NOMO-1 (cell line): ENCODE data around the gene SMIM15.
"Not testable (repeated sequence)": the region's sequence is repeated elsewhere in the genome, so short reads cannot be mapped to it uniquely, and the experiment has no call there.

Source experiments
- DNase-seq, 2 experiments: peaks; one replicate each; lab custom pipeline; 2025; ENCODE audit not compliant: unreplicated experiment in 2 of 2; lab: John Stamatoyannopoulos, UW

The SMIM15 gene

DNA sequence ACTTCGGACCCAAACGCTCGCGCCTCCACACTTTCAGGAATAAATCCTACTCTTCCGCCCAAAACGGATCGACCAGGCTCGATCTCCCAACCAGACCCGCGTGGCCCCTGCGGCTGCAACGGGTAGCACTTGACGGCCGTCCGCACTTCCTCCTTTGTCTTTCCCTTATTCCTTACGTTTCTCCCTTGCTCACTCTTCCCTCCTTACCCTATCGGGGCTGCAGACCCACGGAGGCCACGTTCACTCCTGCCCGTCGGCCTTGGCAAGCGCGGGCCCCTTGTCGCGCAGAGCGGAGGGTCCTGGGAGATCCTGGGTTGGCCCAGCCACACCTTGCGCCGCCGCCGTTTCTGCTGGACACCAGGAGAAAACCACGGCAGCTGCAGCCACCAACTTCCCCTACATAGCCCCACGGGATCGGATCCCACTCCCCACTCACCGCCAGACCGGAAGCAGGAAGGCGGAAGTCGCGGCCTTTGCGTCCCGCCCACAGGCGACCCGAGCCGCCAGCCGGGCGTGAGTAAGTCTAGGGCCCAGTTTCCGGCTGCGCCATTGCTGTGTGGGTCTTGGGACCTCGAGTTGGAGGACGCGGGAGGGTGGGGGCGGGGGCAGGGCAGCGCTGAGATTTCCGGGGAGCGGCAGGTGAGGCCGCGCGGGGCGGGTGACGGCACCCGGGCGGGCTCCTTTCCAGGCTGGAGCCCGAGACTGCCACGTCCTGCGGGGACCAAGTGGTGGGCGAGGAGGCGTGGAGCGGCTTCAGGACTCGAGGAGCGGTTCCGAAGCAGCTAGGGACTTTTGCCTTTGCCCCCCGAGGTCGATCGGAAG lies at the start of gene SMIM15:
Gene SMIM15 (minus strand): TSS at position 459 of the 822 bp plus-strand sequence. CDS start 2,297 bp downstream, outside the sequence.
- DNase-seq, result peak; percentile 87

DNA sequence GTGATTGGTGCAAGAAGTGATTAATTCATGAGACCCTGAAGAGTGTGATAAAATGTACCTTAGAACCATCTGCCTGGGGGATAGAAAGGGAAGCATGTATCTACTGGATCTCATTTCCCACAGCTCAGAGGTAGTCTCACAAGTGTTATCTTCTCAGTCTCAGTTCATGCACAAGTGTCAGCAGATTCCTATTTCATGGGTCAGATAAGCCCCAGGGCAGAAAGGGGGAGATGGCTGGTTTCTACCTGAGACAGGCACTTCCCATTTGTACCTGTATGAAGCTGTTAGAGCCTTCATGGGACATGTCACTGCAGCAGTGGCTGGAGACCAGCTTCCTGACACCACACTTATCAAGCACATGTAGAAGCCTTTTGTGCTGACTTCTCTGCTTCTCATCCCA lies 45.6 kb upstream of the SMIM15 start:
- no peak for DNase-seq

DNA sequence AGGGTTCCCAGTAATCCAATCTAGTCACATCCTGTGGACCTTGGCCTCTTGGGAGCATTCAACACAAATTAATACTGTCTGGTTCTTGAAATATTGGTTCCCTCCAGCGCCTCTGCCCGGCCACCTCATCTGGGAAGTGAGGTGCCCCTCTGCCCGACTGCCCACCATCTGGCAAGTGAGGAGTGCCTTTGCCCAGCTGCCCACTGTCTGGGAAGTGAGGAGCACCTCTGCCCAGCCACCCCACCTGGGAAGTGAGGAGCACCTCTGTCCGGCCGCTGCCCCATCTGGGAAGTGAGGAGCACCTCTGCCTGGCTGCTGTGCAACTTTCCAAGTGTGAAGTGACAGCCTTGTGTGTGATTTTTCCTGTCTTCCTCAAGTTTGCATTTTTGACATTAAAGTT lies 42.7 kb upstream of the SMIM15 start:
- no peak for DNase-seq

GRCh38 chr5:61202213-61202612 lies 39.9 kb upstream of the SMIM15 start:
- DNase-seq, result no peak

GRCh38 chr5:61200582-61201155 lies 38.4 kb upstream of the SMIM15 start:
- DNase-seq, result no peak

DNA sequence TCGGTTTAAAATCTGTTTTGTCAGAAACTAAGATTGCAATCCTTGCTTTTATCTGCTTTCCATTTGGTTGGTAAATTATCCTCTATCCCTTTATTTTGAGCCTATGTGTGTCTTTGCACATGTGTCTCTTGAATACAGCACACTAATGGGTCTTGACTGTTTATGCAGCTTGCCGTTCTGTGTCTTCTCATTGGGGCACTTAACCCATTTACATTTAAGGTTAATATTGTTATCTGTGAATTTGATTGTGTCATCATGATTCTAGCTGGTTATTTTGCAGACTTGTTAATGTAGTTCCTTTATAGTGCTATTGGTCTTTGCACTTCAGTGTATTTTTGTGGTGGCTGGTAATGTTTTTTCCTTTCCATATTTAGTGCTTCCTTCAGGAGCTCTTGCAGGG lies 36.3 kb upstream of the SMIM15 start:
- DNase-seq, result no peak

GRCh38 chr5:61187826-61188225 lies 25.6 kb upstream of the SMIM15 start:
- not testable (repeated sequence) for DNase-seq

DNA sequence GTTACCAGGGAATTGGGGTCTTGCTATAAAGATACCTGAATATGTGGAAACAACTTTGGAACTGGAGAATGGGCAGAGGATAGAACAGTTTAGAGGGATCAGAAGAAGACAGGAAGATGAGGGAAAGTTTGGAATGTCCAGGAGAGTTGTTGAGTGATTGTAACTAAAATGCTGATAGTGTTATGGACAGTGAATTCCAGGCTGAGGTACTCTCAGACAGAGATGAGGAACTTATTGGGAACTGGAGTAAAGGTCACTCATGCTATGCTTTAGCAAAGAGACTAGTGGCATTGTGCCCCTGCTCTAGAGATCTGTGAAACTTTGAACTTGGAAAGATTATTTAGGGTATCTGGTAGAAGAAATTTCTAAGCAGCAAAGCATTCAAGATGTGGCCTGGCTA lies 25.1 kb upstream of the SMIM15 start:
- DNase-seq, result not testable (repeated sequence)

DNA sequence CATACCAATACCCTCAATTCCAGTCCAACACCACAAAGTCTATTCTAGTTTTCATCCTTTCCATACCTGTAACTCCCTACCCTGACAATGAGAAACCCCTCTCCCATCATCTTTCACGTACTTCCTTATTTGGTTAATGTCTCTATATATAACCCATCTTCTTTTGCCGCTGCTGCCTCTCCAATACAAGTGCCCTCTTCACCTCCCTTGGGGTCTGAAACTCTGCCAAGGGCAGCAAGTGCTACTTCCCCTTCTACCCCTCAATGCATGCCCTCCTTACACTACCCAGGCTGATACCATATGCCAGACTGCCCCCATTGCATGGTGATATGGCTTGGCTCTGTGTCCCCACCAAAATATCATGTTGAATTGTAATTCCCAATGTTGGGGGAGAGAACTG lies 24.4 kb upstream of the SMIM15 start:
- DNase-seq, result no peak

DNA sequence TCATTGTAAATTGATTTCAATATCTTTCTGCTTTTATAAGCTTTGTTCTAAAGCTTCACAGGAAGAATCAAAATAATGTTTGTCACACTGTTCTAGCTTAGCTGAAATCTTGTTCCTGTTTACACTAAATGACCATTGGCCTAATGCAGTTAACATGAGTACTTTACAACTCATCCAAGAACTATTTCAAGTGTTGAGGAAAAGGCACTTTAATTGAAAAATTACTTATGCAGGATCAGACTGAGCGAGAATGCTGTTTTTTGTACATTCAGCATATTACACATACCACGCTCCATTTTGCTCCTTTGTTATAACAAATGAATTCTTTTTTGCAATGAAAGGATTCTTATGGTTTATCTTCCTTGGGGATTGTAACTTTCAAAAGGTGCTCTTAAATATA lies 22.4 kb upstream of the SMIM15 start:
- no peak for DNase-seq

DNA sequence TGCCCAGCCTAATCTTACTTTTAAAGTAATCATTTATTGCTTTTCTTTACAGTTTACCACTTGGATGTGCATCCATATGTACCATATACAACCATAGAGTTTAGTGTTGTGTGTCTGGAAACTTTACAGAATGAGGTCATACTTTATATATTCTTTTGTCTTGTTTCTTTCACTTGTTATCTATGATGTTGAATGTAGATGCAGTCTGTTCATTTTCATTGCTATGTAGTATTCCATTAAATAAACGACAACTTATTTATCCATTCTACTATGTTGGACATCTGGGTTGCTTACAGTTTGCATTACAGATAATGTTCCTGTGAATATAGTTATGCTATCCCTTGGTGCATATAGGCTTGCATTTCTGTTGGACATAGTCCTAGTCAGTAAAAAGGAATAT lies 21.3 kb upstream of the SMIM15 start:
- DNase-seq, result no peak

DNA sequence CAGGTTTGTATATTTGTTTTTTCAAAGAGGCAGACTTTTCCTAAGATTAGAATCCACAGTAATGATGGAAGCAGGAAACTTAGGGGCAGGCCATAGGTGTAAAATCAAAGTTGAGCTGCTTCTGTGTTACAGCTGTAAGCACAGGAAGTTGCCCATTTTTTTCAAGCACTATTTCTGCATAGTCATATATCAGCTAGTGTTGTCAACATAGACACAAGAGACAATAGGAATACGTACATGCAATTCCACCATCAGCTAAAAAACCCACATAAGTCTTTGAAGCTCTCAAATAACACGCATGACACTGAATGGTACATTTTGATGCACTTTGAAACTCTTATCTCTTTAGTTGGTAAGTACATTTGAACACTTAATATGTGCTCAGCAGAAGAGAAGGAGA lies 20.2 kb upstream of the SMIM15 start:
- peak in 1 of 2 experiments; percentile 19 for DNase-seq

GRCh38 chr5:61180886-61181285 lies 18.6 kb upstream of the SMIM15 start:
- DNase-seq, result no peak

DNA sequence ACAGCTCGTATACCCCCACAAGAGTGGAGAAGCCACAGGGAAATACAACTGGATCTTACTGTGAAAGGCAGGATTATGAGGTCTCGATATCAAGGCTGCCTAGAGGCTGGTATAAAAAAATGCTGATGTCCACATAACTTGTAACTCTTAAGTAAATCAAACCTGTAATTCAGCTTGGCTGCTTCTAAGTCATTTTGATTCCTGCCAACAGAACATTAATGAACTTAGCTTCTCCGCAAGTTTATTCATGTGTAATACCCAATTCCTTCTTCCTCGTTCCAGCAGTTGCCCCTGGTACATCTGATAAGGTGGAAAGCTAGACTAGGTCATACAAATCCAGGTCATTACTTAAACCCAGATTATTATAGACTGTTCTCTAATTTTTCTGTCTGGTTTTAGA lies 16.4 kb upstream of the SMIM15 start:
- no peak for DNase-seq

GRCh38 chr5:61177716-61178115 lies 15.4 kb upstream of the SMIM15 start:
- DNase-seq, result no peak

DNA sequence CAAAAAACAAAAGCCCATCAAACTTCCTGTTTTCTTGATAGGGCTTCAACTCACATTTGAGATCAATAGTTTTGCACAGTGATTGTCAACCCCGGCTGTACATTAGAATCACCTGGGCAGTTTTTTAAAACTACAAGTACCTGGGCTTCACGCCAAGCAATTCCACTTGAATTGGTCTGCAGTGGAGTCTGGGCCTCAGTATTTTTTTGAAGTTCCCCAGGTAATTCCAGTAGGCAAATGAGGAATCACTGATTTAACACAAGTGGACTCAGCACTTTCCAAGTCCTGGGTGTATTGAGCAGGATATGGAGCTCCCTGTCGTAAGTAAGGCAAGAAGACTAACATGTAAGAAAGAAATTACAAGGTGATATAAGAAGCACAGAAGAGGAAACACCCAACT lies 14.8 kb upstream of the SMIM15 start:
- DNase-seq, result no peak

- DNase-seq, result no peak
These were observed 14.4 kb upstream of the SMIM15 start for GRCh38 chr5:61176631-61177030.

GRCh38 chr5:61171479-61171878 lies 9.2 kb upstream of the SMIM15 start:
- no peak for DNase-seq

- no peak for DNase-seq
These were observed 6.7 kb upstream of the SMIM15 start for GRCh38 chr5:61168951-61169350.

- DNase-seq, result no peak
These were observed 5.1 kb upstream of the SMIM15 start for GRCh38 chr5:61167382-61167781.

DNA sequence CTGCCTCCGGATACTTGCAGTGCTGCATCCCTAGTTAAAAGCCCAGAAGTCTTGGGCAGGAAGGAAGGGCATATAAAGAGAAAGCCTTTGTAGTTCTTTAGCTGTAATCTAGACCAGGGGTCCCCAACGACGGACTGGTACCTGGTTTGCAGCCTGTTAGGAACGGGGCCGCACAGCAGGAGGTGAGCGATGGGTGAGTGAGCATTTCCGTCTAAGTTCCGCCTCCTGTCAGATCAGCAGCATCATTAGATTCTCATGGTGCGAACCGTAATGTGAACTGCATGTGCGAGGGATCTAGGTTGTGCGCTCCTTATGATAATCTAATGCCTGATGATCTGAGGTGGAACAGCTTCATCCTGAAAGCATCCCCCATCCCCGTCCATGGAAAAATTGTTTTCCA lies 1.6 kb upstream of the SMIM15 start:
- no peak for DNase-seq

DNA sequence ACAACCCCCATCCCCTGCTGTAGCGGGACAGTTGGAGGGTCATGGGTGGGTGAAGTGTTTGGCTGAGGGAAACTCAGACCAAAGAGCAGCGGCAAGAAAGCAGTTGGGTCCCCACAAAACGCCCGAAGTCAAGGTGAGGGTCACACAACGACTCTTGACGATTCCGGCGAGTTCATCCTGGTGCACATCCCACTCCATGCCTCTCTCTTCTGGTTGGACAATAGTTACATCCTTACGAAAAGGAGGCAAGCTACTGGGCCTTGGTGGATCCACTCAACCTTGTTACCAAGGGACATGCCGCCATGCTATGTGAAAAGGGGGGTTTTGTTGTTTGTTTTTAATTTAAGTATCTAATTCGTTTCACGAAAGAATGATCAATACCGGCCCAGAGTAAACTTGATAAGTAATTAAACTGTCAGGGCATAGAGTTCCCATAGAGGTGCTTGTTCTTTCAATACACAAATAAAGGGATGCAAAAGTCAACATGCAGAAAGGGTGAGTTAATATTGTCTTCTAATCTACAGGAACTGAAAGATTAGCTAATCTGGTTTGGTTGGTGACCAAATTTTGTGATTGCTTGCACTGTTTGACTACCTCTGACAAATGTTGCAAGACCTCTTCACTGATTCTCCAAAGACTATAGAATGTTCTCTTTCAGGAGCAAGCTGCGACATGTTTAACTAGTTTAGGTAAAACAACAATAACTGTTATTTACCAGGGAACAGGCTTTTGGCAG lies 732 bp upstream of the SMIM15 start:
- DNase-seq, result peak; percentile 19 to 77
